A673 (cell line): Measurements from ENCODE around the gene ALG5. TPM values are rescaled to one million over a fixed set of nuclear protein-coding genes. Genes with fewer than 3 reads are reported as not detected.

Experiments
- BruUV-seq: library from RNA; stranded (reverse); fragments of 400-500 nt; replicated peaks from 2 replicates; lab custom pipeline; 2021; lab: Mats Ljungman, UMichigan
- CTCF ChIA-PET: fragments of 300-600 bp; sonication (Branson Sonifier 250); formaldehyde crosslinking; loops from one replicate; lab custom pipeline; 2022; ENCODE audit warnings: antibody characterized with exemption; lab: Charles Lee
- POLR2A ChIA-PET: fragments of 300-600 bp; sonication (Branson Sonifier 250); formaldehyde crosslinking; loops from one replicate; lab custom pipeline; 2022; ENCODE audit warnings: antibody characterized with exemption; ENCODE audit not compliant: low non-redundant PET; lab: Charles Lee
- DNase-seq: peaks from one replicate; pipeline ENCODE4 v3.0.0-alpha.2; 2015; ENCODE audit warnings: low spot score
- H3K27ac ChIP-seq: fragments of 200-600 bp; sonication (generic); 2 replicates; pipeline ENCODE4 v1.5.1; 2016; ENCODE audit warnings: mixed run types, low read depth, mild to moderate bottlenecking, mixed read lengths, antibody characterized with exemption, low read length; ENCODE audit not compliant: poor library complexity, severe bottlenecking
- H3K27me3 ChIP-seq: fragments of 200-600 bp; sonication (generic); replicated peaks from 2 replicates; pipeline ENCODE4 v1.6.1; 2017; ENCODE audit warnings: mixed run types, low read depth, mild to moderate bottlenecking, mixed read lengths, antibody characterized with exemption, low read length; ENCODE audit not compliant: insufficient read depth, poor library complexity
- H3K36me3 ChIP-seq: fragments of 200-600 bp; sonication (generic); 2 replicates; pipeline ENCODE4 v1.6.1; 2016; ENCODE audit warnings: mixed run types, mild to moderate bottlenecking, mixed read lengths, antibody characterized with exemption, low read length; ENCODE audit not compliant: insufficient read depth, poor library complexity, severe bottlenecking
- H3K4me1 ChIP-seq: fragments of 200-600 bp; sonication (generic); 2 replicates; pipeline ENCODE4 v1.6.1; 2017; ENCODE audit warnings: mixed run types, mild to moderate bottlenecking, mixed read lengths, antibody characterized with exemption, low read length; ENCODE audit not compliant: insufficient read depth, poor library complexity, severe bottlenecking
- H3K4me3 ChIP-seq: fragments of 200-600 bp; sonication (generic); 2 replicates; pipeline ENCODE4 v1.5.1; 2016; ENCODE audit warnings: low read depth, mixed run types, mild to moderate bottlenecking, mixed read lengths, low read length; ENCODE audit not compliant: poor library complexity, severe bottlenecking
- H3K9me3 ChIP-seq: fragments of 200-600 bp; sonication (generic); 2 replicates; pipeline ENCODE4 v1.6.1; 2016; ENCODE audit warnings: mixed run types, low read depth, mild to moderate bottlenecking, mixed read lengths, antibody characterized with exemption, low read length; ENCODE audit not compliant: poor library complexity, severe bottlenecking
- EZH2 ChIP-seq: fragments of 200-600 bp; sonication (generic); IDR thresholded peaks from 2 replicates; pipeline ENCODE4 v1.6.1; 2017; ENCODE audit warnings: borderline replicate concordance, low read depth, mild to moderate bottlenecking, mixed read lengths, antibody characterized with exemption, low read length; ENCODE audit not compliant: poor library complexity, severe bottlenecking
- intact Hi-C: fragments of 100-400 bp; cut with micrococcal nuclease; formaldehyde crosslinking; loops from one replicate; pipeline ENCODE4 v1.10.0; 2022; ENCODE audit not compliant: unreplicated experiment
- total RNA-seq: library from RNA; stranded (reverse); gene quantifications from 2 replicates; pipeline ENCODE4 v1.2.3, GENCODE V29; 2021
- TF ChIP-seq, protein P1 (sequence below): fragments of 300-800, 200-600 bp; sonication (generic); conservative IDR thresholded peaks from 2 replicates; pipeline ENCODE4 v1.5.1; 2017; ENCODE audit warnings: low read depth, mild to moderate bottlenecking, antibody characterized with exemption, low read length, moderate library complexity, mixed read lengths

ALG5 gene
- total RNA-seq, 1 experiment from 2014 or later, result 52.0 TPM

DNA sequence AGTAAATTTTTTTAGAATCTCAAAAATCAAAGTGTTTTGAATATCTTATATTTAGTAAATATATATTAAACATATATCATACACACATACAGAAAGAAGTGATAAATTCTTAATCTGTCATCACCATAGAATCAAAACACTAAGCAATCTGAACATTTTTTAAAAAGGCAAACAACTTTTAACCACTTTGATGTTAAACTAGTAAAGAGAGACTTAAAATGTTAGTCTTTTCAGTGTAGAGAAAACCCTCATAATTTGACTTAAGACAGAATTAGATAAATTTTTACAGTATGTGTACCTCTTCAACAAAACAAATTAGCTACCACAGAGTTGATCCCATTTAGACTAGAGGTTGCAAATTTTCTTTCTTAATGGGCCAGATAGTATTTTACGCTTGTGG lies 46.9 kb upstream of the ALG5 start:
- POLR2A ChIA-PET, result no interaction called here
- H3K36me3 ChIP-seq, result peaks cover 54% of the 10 kb centered on the region

DNA sequence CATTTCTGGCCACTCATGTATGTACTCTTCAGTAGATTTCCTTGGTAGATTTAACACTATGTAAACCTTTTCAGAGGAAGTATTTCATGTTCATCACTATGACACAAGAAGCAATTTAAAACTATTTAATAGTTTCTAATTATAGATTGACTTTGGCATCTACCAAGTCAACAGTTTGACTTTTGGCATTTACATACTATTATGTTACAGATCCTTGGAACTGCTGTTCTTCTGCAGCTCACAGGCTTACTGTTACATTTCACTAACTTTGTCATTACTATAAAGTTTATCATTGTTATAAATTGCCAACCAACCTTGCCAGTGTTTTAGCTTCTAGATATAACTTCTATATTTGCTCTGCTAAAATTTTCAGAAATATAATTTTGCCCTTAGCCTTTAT lies 41.6 kb upstream of the ALG5 start:
- Histone ChIP-seq H3K36me3 (peaks cover 86% of the 10 kb centered on the region), H3K4me3 (no peak overlapping the region), H3K4me1 (no peaks in the 10 kb centered on the region), H3K27ac (no peak overlapping the region), H3K9me3 (no peaks in the 10 kb centered on the region), H3K27me3 (no peaks in the 10 kb centered on the region)
- CTCF ChIA-PET, result no interaction called here
- no peak for TF ChIP-seq EZH2
- TF ChIP-seq, protein P1, sequence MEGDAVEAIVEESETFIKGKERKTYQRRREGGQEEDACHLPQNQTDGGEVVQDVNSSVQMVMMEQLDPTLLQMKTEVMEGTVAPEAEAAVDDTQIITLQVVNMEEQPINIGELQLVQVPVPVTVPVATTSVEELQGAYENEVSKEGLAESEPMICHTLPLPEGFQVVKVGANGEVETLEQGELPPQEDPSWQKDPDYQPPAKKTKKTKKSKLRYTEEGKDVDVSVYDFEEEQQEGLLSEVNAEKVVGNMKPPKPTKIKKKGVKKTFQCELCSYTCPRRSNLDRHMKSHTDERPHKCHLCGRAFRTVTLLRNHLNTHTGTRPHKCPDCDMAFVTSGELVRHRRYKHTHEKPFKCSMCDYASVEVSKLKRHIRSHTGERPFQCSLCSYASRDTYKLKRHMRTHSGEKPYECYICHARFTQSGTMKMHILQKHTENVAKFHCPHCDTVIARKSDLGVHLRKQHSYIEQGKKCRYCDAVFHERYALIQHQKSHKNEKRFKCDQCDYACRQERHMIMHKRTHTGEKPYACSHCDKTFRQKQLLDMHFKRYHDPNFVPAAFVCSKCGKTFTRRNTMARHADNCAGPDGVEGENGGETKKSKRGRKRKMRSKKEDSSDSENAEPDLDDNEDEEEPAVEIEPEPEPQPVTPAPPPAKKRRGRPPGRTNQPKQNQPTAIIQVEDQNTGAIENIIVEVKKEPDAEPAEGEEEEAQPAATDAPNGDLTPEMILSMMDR, result no peak
- no peak for DNase-seq
- POLR2A ChIA-PET, result no interaction called here
- intact Hi-C loops, result loop anchor here (10.0 kb wide), 1 partner anchor 746 kb away; the partner anchor contains the start of gene CCDC169
- no TSS peak for BruUV-seq

More for the DNA sequence above, 46.9 kb upstream of the ALG5 start:
- Histone ChIP-seq H3K4me1 (peaks cover 24% of the 10 kb centered on the region), H3K27ac (no peak overlapping the region), H3K4me3 (no peak overlapping the region), H3K9me3 (no peaks in the 10 kb centered on the region), H3K27me3 (no peaks in the 10 kb centered on the region)
- CTCF ChIA-PET, result no interaction called here
- BruUV-seq, result no TSS peak
- no peak for TF ChIP-seq EZH2
- TF ChIP-seq, protein P1, result no peak
- no peak for DNase-seq
- intact Hi-C loops, result loop anchor here (10.0 kb wide), 1 partner anchor 751 kb away; the partner anchor contains the start of gene CCDC169

DNA sequence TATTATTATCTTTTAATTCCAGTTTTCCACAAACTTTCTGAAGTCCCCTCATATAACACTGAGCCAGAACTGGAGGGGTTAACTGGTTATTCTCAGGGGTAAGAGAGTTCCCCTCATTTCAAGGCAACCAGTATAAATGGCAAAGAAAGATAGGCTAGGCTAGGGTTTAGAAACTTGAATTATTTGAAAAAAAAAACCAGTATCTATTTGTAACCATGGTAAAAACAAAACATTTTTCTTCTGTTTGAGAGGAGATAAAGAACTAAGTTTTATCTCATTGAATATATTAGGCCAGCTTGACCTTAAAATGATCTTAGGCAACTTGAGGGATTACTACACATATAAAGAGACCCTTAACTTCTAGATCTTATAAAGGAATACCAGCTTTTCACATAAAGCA lies 40.8 kb upstream of the ALG5 start:
- Histone ChIP-seq H3K4me3 (no peak overlapping the region), H3K27ac (no peak overlapping the region), H3K27me3 (no peaks in the 10 kb centered on the region), H3K9me3 (no peaks in the 10 kb centered on the region), H3K4me1 (no peaks in the 10 kb centered on the region), H3K36me3 (peaks cover 92% of the 10 kb centered on the region)
- DNase-seq, result no peak
- ChIA-PET CTCF (no interaction called here), POLR2A (interaction anchor here (0.7 kb wide), 1 partner anchor 1180 kb away, joined by 3 read pairs; no protein-coding TSS in a partner anchor)
- TF ChIP-seq, protein P1, result no peak
- no peak for TF ChIP-seq EZH2
- BruUV-seq, result no TSS peak
- intact Hi-C loops, result loop anchor here (10.0 kb wide), 1 partner anchor 745 kb away; the partner anchor contains the start of gene CCDC169
